Stimulated activated naive B cell treated with anti-CD40 and anti-IgM and Interleukin-4, amounts not matched to agents 10 μg/mL and 1 μg/mL and 100 μg/mL, for 72 hours (primary cell): ENCODE measurements around the gene LPIN1.
"Not testable (repeated sequence)": the region's sequence is repeated elsewhere in the genome, so short reads cannot be mapped to it uniquely, and the experiment has no call there.

Experiments
- ATAC-seq, 2 donors: fragments of 150-1000 bp; cut with Tn5 transposase; replicated peaks; 2 replicates each; pipeline ENCODE4 v1.10.0; 2021; ENCODE audit warnings: moderate library complexity in 1 of 2
- DNase-seq: peaks from one replicate; pipeline ENCODE4 v3.0.0; 2021
- H3K27ac Mint-ChIP-seq: one replicate; pipeline ENCODE4 v1.8.0; 2022; ENCODE audit warnings: mild to moderate bottlenecking, mixed read lengths
- H3K27me3 Mint-ChIP-seq, 2 donors: one replicate each; pipeline ENCODE4 v1.8.0; 2022; ENCODE audit warnings: mixed read lengths in 2 of 2
- H3K36me3 Mint-ChIP-seq, 2 donors: one replicate each; pipeline ENCODE4 v1.8.0; 2022; ENCODE audit warnings: mixed read lengths in 2 of 2, mild to moderate bottlenecking in 1 of 2
- H3K4me1 Mint-ChIP-seq, 2 donors: one replicate each; pipeline ENCODE4 v1.8.0; 2022; ENCODE audit warnings: mixed read lengths in 2 of 2, mild to moderate bottlenecking in 1 of 2
- H3K4me3 Mint-ChIP-seq, 2 donors: one replicate each; pipeline ENCODE4 v1.8.0; 2022; ENCODE audit warnings: mild to moderate bottlenecking in 2 of 2, mixed read lengths in 2 of 2, moderate library complexity in 1 of 2
- H3K9me3 Mint-ChIP-seq, 2 donors: one replicate each; pipeline ENCODE4 v1.8.0; 2022; ENCODE audit warnings: mixed read lengths in 2 of 2, mild to moderate bottlenecking in 1 of 2

The LPIN1 gene

GRCh38 chr2:11858883-11859282, 112.5 kb downstream of the LPIN1 start:
- peak overlapping the region; percentile 77 for H3K27ac Mint-ChIP-seq
- H3K27me3 Mint-ChIP-seq: no peaks in the 10 kb centered on the region
- H3K4me1 Mint-ChIP-seq: peaks cover 71 to 81% of the 10 kb centered on the region in 2 donors
- H3K36me3 Mint-ChIP-seq: peaks cover 17 to 33% of the 10 kb centered on the region in 2 donors
- H3K9me3 Mint-ChIP-seq: peaks cover 9 to 13% of the 10 kb centered on the region in 2 donors
- no peak overlapping the region for H3K4me3 Mint-ChIP-seq
- DNase-seq: no peak
- no peak for ATAC-seq

- Mint-ChIP-seq H3K9me3 (peaks cover 9 to 13% of the 10 kb centered on the region in 2 donors), H3K4me1 (peaks cover 78 to 90% of the 10 kb centered on the region in 2 donors), H3K36me3 (peaks cover 17 to 33% of the 10 kb centered on the region in 2 donors)
- H3K4me3 Mint-ChIP-seq, DNase-seq, H3K27ac Mint-ChIP-seq, H3K27me3 Mint-ChIP-seq, ATAC-seq: not testable (repeated sequence)
Measured at GRCh38 chr2:11859975-11860374, 113.5 kb downstream of the LPIN1 start.

- DNase-seq: no peak
- H3K4me3 Mint-ChIP-seq: no peak overlapping the region
- H3K27ac Mint-ChIP-seq: no peak overlapping the region
- ATAC-seq: peak in 1 of 2 donors; percentile 42
- no peaks in the 10 kb centered on the region for H3K27me3 Mint-ChIP-seq
- peaks cover 17 to 30% of the 10 kb centered on the region in 2 donors for H3K36me3 Mint-ChIP-seq
- H3K4me1 Mint-ChIP-seq: peaks cover 80 to 90% of the 10 kb centered on the region in 2 donors
- peaks cover 9 to 13% of the 10 kb centered on the region in 2 donors for H3K9me3 Mint-ChIP-seq
Measured at GRCh38 chr2:11861044-11861443, 114.6 kb downstream of the LPIN1 start.

- no peak for DNase-seq
- Mint-ChIP-seq H3K4me1 (peaks cover 79 to 90% of the 10 kb centered on the region in 2 donors), H3K27me3 (no peaks in the 10 kb centered on the region), H3K9me3 (peaks cover 9 to 13% of the 10 kb centered on the region in 2 donors), H3K4me3 (no peak overlapping the region), H3K27ac (peak overlapping the region; percentile 65), H3K36me3 (peaks cover 17 to 26% of the 10 kb centered on the region in 2 donors)
- ATAC-seq: peak; percentile 37 to 54
Measured at GRCh38 chr2:11862049-11862448, 115.6 kb downstream of the LPIN1 start.

GRCh38 chr2:11863103-11863502, 116.7 kb downstream of the LPIN1 start:
- Mint-ChIP-seq H3K27ac (peak overlapping the region; percentile 63), H3K4me3 (peak overlapping the region; percentile 52 to 70), H3K4me1 (peaks cover 72 to 82% of the 10 kb centered on the region in 2 donors), H3K36me3 (peaks cover 14 to 19% of the 10 kb centered on the region in 2 donors), H3K27me3 (no peaks in the 10 kb centered on the region), H3K9me3 (peaks cover 7 to 13% of the 10 kb centered on the region in 2 donors)
- DNase-seq: no peak
- ATAC-seq: no peak

- peak overlapping the region; percentile 52 to 70 for H3K4me3 Mint-ChIP-seq
Measured at GRCh38 chr2:11863513-11864328, 117.3 kb downstream of the LPIN1 start.

GRCh38 chr2:11864724-11865123, 118.3 kb downstream of the LPIN1 start:
- H3K27ac Mint-ChIP-seq: peak overlapping the region; percentile 85
- no peak for ATAC-seq
- no peaks in the 10 kb centered on the region for H3K27me3 Mint-ChIP-seq
- peaks cover 64 to 72% of the 10 kb centered on the region in 2 donors for H3K4me1 Mint-ChIP-seq
- H3K9me3 Mint-ChIP-seq: peaks cover 0 to 4% of the 10 kb centered on the region in 2 donors
- no peak for DNase-seq
- peaks cover 6 to 9% of the 10 kb centered on the region in 2 donors for H3K36me3 Mint-ChIP-seq
- H3K4me3 Mint-ChIP-seq: peak overlapping the region in 1 of 2 donors; percentile 46

More at GRCh38 chr2:11863513-11864328, 117.3 kb downstream of the LPIN1 start:
- H3K9me3 Mint-ChIP-seq: peaks cover 7 to 13% of the 10 kb centered on the region in 2 donors
- H3K36me3 Mint-ChIP-seq: peaks cover 13 to 18% of the 10 kb centered on the region in 2 donors
- ATAC-seq (peak in 1 of 2 donors; percentile 42), DNase-seq (peak; percentile 41)
- no peaks in the 10 kb centered on the region for H3K27me3 Mint-ChIP-seq
- H3K27ac Mint-ChIP-seq: peak overlapping the region; percentile 32
- H3K4me1 Mint-ChIP-seq: peaks cover 71 to 80% of the 10 kb centered on the region in 2 donors

GRCh38 chr2:11865378-11865777, 118.9 kb downstream of the LPIN1 start:
- Mint-ChIP-seq H3K36me3 (peaks cover 4 to 9% of the 10 kb centered on the region in 2 donors), H3K27ac (peak overlapping the region; percentile 85), H3K4me1 (peaks cover 66 to 73% of the 10 kb centered on the region in 2 donors), H3K27me3 (no peaks in the 10 kb centered on the region), H3K4me3 (peak overlapping the region; percentile 27 to 39), H3K9me3 (peaks cover 0 to 4% of the 10 kb centered on the region in 2 donors)
- DNase-seq (peak; percentile 65), ATAC-seq (peak; percentile 67 to 74)

GRCh38 chr2:11865805-11866204, 119.4 kb downstream of the LPIN1 start:
- no peak for DNase-seq
- no peak for ATAC-seq
- Mint-ChIP-seq H3K27me3 (no peaks in the 10 kb centered on the region), H3K4me1 (peaks cover 66 to 73% of the 10 kb centered on the region in 2 donors), H3K4me3 (no peak overlapping the region), H3K27ac (peak overlapping the region; percentile 85), H3K36me3 (peaks cover under 1 to 5% of the 10 kb centered on the region in 2 donors), H3K9me3 (peaks cover 0 to 4% of the 10 kb centered on the region in 2 donors)

- H3K27me3 Mint-ChIP-seq: no peaks in the 10 kb centered on the region
- peak overlapping the region; percentile 80 for H3K27ac Mint-ChIP-seq
- H3K36me3 Mint-ChIP-seq: peaks cover 0 to 3% of the 10 kb centered on the region in 2 donors
- H3K9me3 Mint-ChIP-seq: peaks cover 0 to 4% of the 10 kb centered on the region in 2 donors
- DNase-seq (no peak), ATAC-seq (peak; percentile 64 to 66)
- no peak overlapping the region for H3K4me3 Mint-ChIP-seq
- peaks cover 59 to 66% of the 10 kb centered on the region in 2 donors for H3K4me1 Mint-ChIP-seq
Measured at GRCh38 chr2:11866358-11867335, 120.2 kb downstream of the LPIN1 start.

- peaks cover 0 to 4% of the 10 kb centered on the region in 2 donors for H3K27me3 Mint-ChIP-seq
- no peak overlapping the region for H3K27ac Mint-ChIP-seq
- H3K4me1 Mint-ChIP-seq: peaks cover 51 to 61% of the 10 kb centered on the region in 2 donors
- DNase-seq (no peak), ATAC-seq (no peak)
- H3K9me3 Mint-ChIP-seq: peaks cover 0 to 4% of the 10 kb centered on the region in 2 donors
- no peak overlapping the region for H3K4me3 Mint-ChIP-seq
- peaks cover 0 to 3% of the 10 kb centered on the region in 2 donors for H3K36me3 Mint-ChIP-seq
Measured at GRCh38 chr2:11867926-11868325, 121.5 kb downstream of the LPIN1 start.

- H3K27ac Mint-ChIP-seq: no peak overlapping the region
- DNase-seq: no peak
- H3K27me3 Mint-ChIP-seq: peaks cover 5 to 9% of the 10 kb centered on the region in 2 donors
- ATAC-seq: no peak
- H3K9me3 Mint-ChIP-seq: peaks cover 0 to 4% of the 10 kb centered on the region in 2 donors
- peaks cover 40 to 53% of the 10 kb centered on the region in 2 donors for H3K4me1 Mint-ChIP-seq
- no peak overlapping the region for H3K4me3 Mint-ChIP-seq
- H3K36me3 Mint-ChIP-seq: peaks cover 0 to 3% of the 10 kb centered on the region in 2 donors
Measured at GRCh38 chr2:11869391-11869991, 123.1 kb downstream of the LPIN1 start.

- DNase-seq: no peak
Measured at GRCh38 chr2:11870064-11870463, 123.6 kb downstream of the LPIN1 start.

More at GRCh38 chr2:11870064-11870463, 123.6 kb downstream of the LPIN1 start:
- H3K9me3 Mint-ChIP-seq: peaks cover 0 to 4% of the 10 kb centered on the region in 2 donors
- H3K36me3 Mint-ChIP-seq: peaks cover 0 to 3% of the 10 kb centered on the region in 2 donors
- H3K4me3 Mint-ChIP-seq: no peak overlapping the region
- H3K27me3 Mint-ChIP-seq: peaks cover 5 to 9% of the 10 kb centered on the region in 2 donors
- H3K4me1 Mint-ChIP-seq: peaks cover 35 to 47% of the 10 kb centered on the region in 2 donors
- no peak for ATAC-seq
- no peak overlapping the region for H3K27ac Mint-ChIP-seq
